GF-D8 (cell line): ENCODE results near the gene TPMT.

Experiments used
- DNase-seq: peaks from one replicate; lab custom pipeline; 2025; lab: John Stamatoyannopoulos, UW

Gene TPMT

GRCh38 chr6:18115356-18115755 lies 39.5 kb downstream of the TPMT start:
- DNase-seq = no peak

DNA sequence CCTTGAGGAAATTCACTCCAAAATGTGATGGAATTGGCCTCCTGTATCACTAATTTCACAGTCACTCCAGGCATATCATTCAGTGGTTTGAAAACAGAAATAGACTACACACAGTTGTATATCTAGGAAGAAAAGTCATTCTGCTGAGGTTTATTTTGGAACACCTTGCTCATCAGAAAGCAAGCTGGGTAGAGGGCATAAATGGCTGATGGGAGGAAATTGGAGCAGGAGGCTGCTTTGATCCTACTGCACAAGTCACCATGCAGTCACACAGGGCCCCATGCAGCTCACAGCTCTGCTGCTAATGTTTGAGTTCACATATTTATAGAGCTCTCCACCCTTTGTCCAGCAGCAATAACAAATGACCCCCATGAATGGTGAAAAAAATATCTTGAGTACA lies 44.7 kb downstream of the TPMT start:
- DNase-seq = no peak

DNA sequence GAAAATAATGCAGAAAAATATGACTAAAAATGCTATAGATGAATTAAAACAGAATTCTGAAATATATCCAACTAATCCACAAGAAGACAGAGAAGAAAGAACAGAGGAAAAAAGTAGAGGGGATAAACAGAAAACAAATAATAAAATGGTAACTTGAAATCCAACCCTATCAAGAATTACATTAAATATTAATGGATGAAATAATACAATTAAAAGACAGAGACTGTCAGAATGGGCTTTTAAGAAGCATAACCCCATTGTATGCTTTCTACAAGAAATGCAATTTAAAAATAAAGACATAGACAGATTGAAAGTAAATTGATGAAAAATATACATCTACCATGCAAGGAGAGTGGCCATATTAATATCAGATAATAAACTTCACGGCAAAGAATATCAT lies 47.8 kb downstream of the TPMT start:
- DNase-seq = no peak

GRCh38 chr6:18102783-18103509 lies 51.9 kb downstream of the TPMT start:
- DNase-seq = no peak

DNA sequence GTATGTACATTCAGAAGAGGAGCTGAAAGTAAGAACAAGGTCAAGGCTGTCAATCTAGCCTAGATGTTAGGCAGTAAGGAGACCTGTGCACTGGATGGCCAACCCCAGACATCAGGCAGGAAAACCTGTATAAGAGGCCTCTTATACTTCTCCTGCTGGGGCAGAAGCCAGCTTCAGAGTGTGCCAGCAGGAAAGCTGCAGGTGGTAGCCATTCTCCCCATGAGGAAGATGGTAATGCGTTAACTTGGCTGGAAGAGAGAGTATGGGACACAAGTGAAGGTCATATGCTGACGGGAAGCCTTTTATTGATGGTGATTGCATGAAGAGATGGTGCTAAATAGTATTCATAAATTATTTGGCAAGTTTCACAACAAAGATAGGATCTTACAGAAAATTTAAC lies 53.0 kb downstream of the TPMT start:
- no peak for DNase-seq

- no peak for DNase-seq
These were observed 53.6 kb downstream of the TPMT start for GRCh38 chr6:18101271-18101670.

DNA sequence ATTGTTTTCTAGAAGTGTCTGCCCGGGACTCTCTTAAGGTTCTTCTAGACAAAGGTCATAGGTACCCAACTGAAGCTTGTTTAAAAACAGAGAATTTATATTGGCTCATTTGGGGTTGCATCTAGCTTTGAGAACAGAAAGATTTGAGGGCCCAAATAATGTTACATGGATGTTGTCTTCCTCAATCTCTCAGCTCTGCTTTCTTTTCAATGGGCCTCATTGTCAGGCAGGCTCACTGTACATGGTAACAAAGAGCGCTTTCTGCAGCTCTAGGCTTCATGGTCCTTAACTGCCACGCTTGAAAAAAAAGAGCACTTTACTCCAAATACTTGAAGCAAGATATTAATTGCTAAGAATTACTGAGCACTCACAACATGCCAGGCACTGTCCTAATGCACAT lies 54.6 kb downstream of the TPMT start:
- DNase-seq = no peak

DNA sequence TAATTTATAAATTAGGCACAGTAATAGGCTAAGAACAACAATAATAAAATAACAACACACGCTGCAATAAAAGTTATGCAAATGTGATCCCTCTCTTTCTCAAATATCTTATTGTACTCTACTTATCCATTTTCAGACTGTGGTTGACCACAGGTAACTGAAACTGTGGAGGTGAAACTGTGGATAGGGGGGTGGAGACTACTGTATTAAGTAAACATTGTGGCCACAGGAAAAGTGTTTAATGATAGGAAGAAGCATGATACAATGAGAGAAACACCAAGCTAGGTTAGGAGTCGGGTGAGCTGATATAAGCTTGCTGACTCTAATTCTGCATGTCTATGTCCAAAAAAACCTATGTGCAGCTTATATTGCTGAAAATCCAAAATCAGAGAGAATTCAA lies 55.4 kb downstream of the TPMT start:
- no peak for DNase-seq

DNA sequence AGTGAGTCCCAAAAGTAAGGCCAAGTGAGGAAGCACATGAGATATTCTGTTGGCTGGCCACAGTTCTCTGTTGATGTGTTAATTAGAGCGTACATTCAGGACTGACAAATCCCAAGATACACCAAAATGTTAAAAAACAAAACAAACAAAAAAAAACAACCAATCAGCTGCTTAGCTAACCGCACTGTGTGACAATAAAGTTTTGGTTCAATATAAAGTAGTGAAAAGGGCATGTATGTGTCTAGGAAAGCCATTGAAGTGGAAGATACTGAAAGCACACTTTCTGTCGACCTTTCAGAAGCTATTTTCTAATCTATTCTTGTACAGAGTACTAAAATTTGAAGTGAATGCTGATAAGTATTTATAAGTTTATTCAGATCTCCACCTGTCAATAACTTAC lies 58.5 kb downstream of the TPMT start:
- no peak for DNase-seq

- DNase-seq = no peak
These were observed 63.5 kb downstream of the TPMT start for GRCh38 chr6:18091382-18091781.

DNA sequence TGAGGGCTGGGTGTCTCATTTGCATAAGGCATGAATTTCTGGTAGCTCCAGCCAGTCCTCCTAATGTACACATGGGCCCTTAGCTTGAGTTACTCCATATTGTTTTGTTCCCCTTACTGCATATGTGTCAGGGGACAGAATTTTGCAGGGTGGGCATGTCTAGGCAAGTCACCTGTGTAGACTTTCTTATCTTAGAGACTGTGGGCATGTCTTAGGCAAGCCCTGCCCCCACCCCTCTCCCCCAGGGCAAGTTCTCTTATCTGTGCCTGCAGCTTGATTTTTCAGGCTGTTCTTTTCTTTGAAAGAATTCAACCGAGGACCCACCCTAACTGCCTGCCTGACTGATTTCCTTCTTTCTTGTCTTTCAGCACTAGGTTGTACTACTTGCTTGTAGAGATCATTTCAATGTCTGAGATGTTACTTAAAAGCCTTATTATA lies 64.5 kb downstream of the TPMT start:
- no peak for DNase-seq

DNA sequence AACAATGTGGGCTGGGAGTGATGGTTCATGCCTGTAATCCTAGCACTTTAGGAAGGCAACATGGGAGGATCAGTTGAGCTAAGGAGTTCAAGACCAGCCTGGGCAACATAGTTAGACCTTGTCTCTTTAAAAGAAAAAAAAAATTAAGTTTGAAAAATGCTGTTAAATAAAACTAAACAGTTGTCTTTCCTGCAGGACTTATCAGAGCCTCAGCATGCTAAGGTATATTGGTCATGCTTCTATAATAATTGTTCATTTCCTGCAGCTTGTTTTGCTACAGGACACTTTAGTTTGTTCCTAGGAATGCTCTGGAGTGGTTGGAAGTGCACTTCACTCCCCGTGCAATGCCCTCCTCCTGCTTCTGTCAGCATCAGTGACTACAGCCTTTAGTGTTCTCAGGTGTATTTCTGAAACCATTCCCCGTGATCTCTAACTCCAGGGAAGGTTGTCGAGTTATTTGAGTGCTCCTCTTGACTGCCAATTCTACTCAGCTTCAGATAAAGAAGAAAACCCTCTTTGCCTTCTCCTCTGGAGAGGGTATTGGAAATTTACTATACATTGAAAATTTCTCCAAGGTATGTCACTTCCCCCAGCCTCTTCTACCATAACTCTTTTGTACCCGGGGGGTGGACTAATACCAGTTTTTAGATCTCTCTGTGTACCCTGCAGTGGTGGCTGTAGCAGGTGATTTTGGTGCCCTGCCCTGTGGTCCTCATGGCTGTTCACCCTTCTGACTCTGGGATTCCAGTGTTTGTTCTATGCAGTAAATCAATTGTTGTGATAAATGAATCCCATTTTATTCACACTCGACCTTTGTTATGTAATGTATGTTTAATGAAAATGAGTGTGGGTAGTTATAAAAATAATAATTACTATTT lies 66.2 kb downstream of the TPMT start:
- DNase-seq = no peak

GRCh38 chr6:18087396-18088165 lies 67.3 kb downstream of the TPMT start:
- no peak for DNase-seq

DNA sequence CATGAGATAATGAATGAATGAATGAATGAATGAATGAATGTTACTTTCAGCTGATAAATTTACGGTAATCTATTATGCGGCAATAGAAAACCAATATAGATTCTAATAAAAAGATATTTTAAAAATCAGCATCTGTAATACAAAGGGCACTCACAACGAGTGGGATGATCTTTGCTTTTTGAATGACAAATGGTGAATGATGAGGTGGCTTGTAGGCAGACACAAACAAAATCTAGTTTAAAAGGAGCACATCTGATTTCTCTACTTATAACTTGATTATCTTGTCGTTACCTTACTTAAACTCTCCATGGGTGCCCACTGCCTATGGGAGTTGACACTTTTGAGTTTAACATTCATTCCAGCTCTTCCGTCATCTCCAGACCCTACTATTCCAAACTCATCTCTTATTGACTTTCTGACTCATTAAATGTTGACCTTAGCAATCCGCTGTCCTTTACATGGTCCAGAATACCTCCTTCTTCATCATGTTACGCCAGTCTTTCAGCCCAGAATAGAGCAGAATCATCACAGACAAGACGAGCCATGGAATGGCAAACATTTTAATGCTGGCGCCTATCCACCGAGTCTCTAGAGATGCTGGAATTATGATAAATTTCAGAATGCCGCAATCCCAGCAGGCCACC lies 73.7 kb downstream of the TPMT start:
- no peak for DNase-seq

DNA sequence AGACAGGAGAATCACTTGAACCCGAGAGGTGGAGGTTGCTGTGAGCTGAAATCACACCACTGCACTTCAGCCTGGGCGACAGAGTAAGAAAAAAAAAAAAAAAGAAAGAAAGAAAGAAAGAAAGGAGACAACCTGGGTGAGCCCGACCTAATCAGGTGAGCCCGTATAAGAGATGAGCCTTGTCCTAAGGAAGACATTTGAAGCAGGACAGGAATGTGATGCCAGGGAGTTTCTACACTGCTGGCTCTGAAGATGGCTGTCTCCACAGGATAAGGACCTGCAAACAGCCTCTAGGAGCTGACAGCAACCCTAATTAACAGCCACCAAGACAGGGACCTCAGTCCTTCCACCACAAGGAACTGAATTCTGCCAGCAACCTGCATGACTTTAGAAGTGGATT lies 74.3 kb downstream of the TPMT start:
- DNase-seq = no peak

DNA sequence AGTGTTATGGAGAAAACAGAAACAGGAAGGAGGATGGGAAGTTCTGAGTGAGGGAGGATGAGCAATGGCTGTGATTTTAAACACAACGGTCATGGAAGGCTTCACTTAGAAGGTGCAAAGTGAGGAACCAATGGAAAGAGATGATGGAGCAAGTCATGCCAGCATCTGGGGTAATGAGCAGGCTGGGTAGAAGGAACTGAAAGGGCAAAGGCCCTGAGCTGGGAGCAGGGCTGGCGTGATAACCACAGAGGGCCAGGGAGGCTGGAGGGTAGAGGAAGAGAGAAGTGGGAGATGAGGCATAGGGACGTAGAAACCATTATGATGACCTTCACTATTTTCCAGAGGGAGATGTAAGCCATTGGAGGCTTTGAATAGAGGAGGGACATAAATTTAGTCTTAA lies 76.0 kb downstream of the TPMT start:
- no peak for DNase-seq
